Ascending aorta (tissue), 2 donors: ENCODE measurements around the gene VWA7. TPM values are rescaled to one million over a fixed set of nuclear protein-coding genes. Genes with fewer than 3 reads are reported as not detected.

ENCODE experiments used
- DNase-seq, 2 donors: peaks; one replicate each; pipeline ENCODE4 v3.0.0-alpha.2; 2019; ENCODE audit warnings: low spot score in 2 of 2
- H3K27ac ChIP-seq, 2 donors: fragments of 200-600 bp; sonication (generic); one replicate each; pipeline ENCODE4 v1.5.1; 2016 to 2017; ENCODE audit warnings: mild to moderate bottlenecking in 1 of 2
- H3K27me3 ChIP-seq: fragments of 200-600 bp; sonication (generic); one replicate; pipeline ENCODE4 v1.5.1; 2017
- H3K36me3 ChIP-seq, 2 donors: fragments of 200-600 bp; sonication (generic); one replicate each; pipeline ENCODE4 v1.5.1; 2016
- H3K4me1 ChIP-seq, 2 donors: fragments of 200-600 bp; sonication (generic); one replicate each; pipeline ENCODE4 v1.5.1; 2016 to 2017; ENCODE audit warnings: mild to moderate bottlenecking in 1 of 2
- H3K4me3 ChIP-seq, 2 donors: fragments of 200-600 bp; sonication (generic); one replicate each; pipeline ENCODE4 v1.5.1; 2016 to 2017; ENCODE audit warnings: mild to moderate bottlenecking in 1 of 2
- H3K9me3 ChIP-seq, 2 donors: fragments of 200-600 bp; sonication (generic); one replicate each; pipeline ENCODE4 v1.5.1; 2016
- CTCF ChIP-seq, 3 experiments: fragments of 200-600 bp in 2 of 3; fragments of 450-650 bp in 1 of 3; sonication (generic) in 2 of 3; IDR thresholded peaks; one replicate each; pipeline ENCODE4 v1.5.1; 2016 to 2019; ENCODE audit warnings: antibody characterized with exemption in 3 of 3, mild to moderate bottlenecking in 1 of 3, moderate library complexity in 1 of 3
- intact Hi-C: fragments of 100-400 bp; cut with DNase I; formaldehyde crosslinking; loops from one replicate; pipeline ENCODE4 v1.15.1; 2023
- total RNA-seq: library from RNA; depleted of rRNA; stranded (reverse); fragments of >200 nt; gene quantifications from one replicate; pipeline ENCODE4 v1.1.0, GENCODE V29; 2016

Gene VWA7
- total RNA-seq, 1 donor from 2014 or later = not detected

DNA sequence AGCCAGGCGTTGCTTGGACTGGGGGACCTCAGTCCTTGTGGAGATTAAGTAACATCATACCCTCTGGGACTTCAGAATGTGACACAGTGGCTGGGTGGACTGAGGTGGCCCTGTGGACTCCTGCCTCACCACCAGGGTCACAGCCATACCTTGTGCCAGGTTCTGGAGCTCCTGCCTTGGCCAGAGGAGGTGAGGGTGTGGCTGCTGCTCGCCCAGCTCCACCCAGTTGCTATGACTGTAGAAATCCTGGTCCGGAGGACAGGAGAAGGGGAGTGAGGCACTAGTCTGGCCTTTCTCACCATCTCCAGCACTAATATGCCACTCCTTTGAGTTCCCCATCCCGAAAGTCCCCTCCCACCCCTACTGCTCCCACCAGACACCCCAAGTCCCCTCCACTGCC, 1.9 kb downstream of the VWA7 start:
- no peak for DNase-seq
- Histone ChIP-seq H3K4me1 (peaks cover 0 to 6% of the 10 kb centered on the region in 2 donors), H3K4me3 (no peak overlapping the region), H3K27me3 (no peaks in the 10 kb centered on the region), H3K27ac (no peak overlapping the region), H3K9me3 (no peaks in the 10 kb centered on the region), H3K36me3 (peaks cover 13 to 20% of the 10 kb centered on the region in 2 donors)
- intact Hi-C loops = no loop called here
- TF ChIP-seq CTCF (IDR thresholded peaks at IDR 0.05) = no peak

DNA sequence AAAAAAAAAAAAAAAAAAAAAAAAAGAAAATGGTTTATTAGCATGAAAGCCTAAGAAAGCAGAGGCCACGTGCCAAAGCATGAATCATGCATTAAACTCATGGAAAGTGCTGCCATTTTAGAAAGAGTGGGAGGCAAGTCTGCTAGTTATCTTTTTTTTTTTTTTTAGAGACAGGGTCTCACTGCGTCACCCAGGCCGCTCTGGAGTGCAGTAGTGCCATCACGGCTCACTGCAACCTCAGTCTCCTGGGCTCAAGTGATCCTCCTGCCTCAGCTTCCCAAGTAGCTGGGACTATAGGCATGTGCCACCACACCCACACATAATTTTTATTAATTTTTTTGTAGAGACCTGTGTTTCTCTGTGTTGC, 5.2 kb downstream of the VWA7 start:
- Histone ChIP-seq H3K4me3 (no peak overlapping the region), H3K27me3 (no peaks in the 10 kb centered on the region), H3K9me3 (no peaks in the 10 kb centered on the region), H3K36me3 (no peaks in the 10 kb centered on the region), H3K4me1 (peaks cover 0 to 3% of the 10 kb centered on the region in 2 donors), H3K27ac (no peak overlapping the region)
- no peak for DNase-seq
- intact Hi-C loops = loop anchor here (2.0 to 5.0 kb wide), 2 partner anchors 59 to 90 kb away; partner anchors contain the start of gene LY6G5C
- TF ChIP-seq CTCF (IDR thresholded peaks at IDR 0.05) = no peak

DNA sequence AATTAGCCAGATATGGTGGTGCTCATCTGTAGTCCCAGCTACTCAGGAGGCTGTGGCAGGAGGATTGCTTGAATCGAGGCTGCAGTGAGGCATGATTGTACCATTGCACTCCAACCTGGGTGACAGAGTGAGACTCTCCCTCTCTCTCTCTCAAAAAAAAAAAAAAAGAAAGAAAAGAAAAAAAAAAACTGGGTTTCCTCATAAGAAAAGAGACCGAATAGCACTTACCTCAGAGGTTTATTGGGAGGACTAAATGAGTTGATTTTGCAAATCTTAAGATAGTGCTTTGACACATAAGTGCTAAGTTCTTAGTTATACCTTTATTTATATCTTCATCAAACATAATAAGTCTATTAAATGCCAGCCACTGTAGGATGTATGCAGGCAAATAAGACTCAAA, 6.3 kb downstream of the VWA7 start:
- DNase-seq = no peak
- H3K9me3 ChIP-seq = no peaks in the 10 kb centered on the region
- TF ChIP-seq CTCF (IDR thresholded peaks at IDR 0.05) = no peak
- no peaks in the 10 kb centered on the region for H3K4me1 ChIP-seq
- no peak overlapping the region for H3K4me3 ChIP-seq
- H3K27me3 ChIP-seq = no peaks in the 10 kb centered on the region
- no peak overlapping the region for H3K27ac ChIP-seq
- intact Hi-C loops = loop anchor here (5.0 kb wide), 1 partner anchor 89 kb away; the partner anchor contains the start of gene LY6G5C
- H3K36me3 ChIP-seq = no peaks in the 10 kb centered on the region

DNA sequence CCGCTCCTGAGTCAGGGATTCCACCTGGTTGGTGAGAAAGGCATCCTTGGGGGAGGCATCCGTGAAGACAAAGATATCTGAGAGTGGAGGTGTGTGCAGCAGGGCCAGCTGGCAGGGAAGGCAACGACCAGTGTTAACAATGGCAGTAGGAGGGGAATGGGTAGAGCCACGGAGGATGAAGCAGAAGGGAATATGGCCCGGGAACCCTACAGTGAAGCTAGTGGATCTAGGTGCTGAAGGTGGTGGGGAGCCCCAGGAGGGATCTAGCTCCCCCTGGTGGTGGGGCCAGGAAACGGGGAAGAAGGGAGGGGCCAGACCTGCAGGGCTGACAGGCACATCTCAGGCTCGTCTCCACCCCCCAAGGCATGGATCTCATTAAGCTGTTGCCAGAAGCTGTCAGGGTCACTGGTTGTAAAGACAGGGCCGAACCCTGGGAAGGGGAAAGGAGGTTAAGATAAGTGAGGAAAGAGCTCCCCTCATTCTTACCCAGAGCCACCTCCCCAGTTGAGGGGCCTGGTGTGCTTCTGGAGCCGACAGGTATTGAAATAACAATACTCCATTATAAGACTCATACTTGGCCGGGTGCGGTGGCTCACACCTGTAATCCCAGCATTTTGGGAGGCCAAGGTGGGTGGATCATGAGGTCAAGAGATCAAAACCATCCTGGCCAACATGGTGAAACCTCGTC, 7.3 kb downstream of the VWA7 start:
- Histone ChIP-seq H3K4me1 (no peaks in the 10 kb centered on the region), H3K9me3 (no peaks in the 10 kb centered on the region), H3K36me3 (no peaks in the 10 kb centered on the region), H3K4me3 (no peak overlapping the region), H3K27me3 (no peaks in the 10 kb centered on the region), H3K27ac (no peak overlapping the region)
- peak in 1 of 2 donors; percentile 25 for DNase-seq
- TF ChIP-seq CTCF (IDR thresholded peaks at IDR 0.05) = peak; percentile 32 to 56 (median 54)
- intact Hi-C loops = loop anchor here (5.0 kb wide), 1 partner anchor 88 kb away; the partner anchor contains the start of gene LY6G5C

DNA sequence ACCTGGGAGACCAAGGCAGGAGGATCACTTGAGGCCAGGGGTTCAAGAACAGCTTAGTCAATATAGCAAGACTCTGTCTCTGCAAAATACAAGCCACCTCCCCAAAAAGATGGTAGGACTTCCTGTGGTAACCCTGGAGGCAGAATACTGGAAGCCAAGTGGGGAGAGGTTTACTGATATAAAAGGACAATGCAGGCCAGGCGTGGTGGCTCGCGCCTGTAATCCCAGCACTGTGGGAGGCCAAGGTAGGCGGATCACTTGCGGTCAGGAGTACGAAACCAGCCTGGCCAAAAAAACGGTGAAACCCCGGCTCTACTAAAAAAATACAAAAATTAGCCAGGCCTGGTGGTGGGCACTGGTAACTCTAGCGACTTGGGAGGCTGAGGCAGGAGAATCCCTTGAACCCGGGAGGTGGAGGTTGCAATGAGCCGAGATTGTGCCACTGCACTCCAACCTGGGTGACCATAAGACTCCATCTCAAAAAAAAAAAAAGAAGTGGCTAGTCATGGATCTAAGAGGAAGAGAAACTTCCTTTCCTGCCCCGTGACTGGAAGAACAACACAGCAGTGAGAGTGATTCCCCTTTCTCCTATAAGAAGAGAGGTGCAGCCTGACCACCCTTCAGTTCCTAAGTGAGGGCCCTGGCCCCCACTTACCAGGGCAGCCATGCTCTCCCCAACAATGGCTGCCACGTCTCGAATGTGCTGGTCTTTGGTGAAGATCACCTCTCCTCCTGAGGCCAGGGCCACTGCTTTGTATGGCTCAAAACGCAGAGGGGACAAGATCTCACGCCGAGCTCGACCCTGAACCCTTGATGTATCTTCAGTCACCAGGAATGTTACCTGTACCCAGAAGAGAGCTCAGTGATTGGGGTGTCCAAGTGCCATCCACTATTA, 8.5 kb downstream of the VWA7 start:
- H3K4me1 ChIP-seq = no peaks in the 10 kb centered on the region
- no peak for TF ChIP-seq CTCF (IDR thresholded peaks at IDR 0.05)
- no peaks in the 10 kb centered on the region for H3K27me3 ChIP-seq
- no peak overlapping the region for H3K27ac ChIP-seq
- H3K36me3 ChIP-seq = no peaks in the 10 kb centered on the region
- intact Hi-C loops = no loop called here
- no peak for DNase-seq
- no peak overlapping the region for H3K4me3 ChIP-seq
- no peaks in the 10 kb centered on the region for H3K9me3 ChIP-seq
